Endodermal cell (in vitro differentiated cells): ENCODE results near the gene PTPRN2. TPM values are rescaled to one million over a fixed set of nuclear protein-coding genes. Genes with fewer than 3 reads are reported as not detected.

Experiments used
- DNase-seq: peaks from one replicate; pipeline ENCODE4 v3.0.0-alpha.2; 2017
- H3K27ac ChIP-seq: 2 replicates; pipeline ENCODE4 v1.5.1; 2013; ENCODE audit warnings: mild to moderate bottlenecking, low read depth, low read length, moderate library complexity
- H3K27me3 ChIP-seq: 2 replicates; pipeline ENCODE4 v1.6.1; 2013; ENCODE audit warnings: mild to moderate bottlenecking, low read length, moderate library complexity; ENCODE audit not compliant: insufficient read depth, control insufficient read depth, poor library complexity, severe bottlenecking
- H3K36me3 ChIP-seq: 2 replicates; pipeline ENCODE4 v1.7.0; 2013; ENCODE audit warnings: mild to moderate bottlenecking, low read length, moderate library complexity; ENCODE audit not compliant: control insufficient read depth, insufficient read depth
- H3K4me1 ChIP-seq: one replicate; pipeline ENCODE4 v1.7.0; 2013; ENCODE audit warnings: low read length; ENCODE audit not compliant: control insufficient read depth, insufficient read depth
- H3K4me3 ChIP-seq: 2 replicates; pipeline ENCODE4 v1.5.1; 2013; ENCODE audit warnings: mild to moderate bottlenecking, low read length, moderate library complexity
- H3K9ac ChIP-seq: 2 replicates; pipeline ENCODE4 v1.6.1; 2013; ENCODE audit warnings: mild to moderate bottlenecking, low read length, moderate library complexity; ENCODE audit not compliant: poor library complexity, severe bottlenecking; ENCODE audit errors: extremely low read depth
- H3K9me3 ChIP-seq: 2 replicates; pipeline ENCODE4 v1.6.1; 2013; ENCODE audit warnings: mild to moderate bottlenecking, low read length, moderate library complexity; ENCODE audit not compliant: control insufficient read depth
- H3K27ac Mint-ChIP-seq: 2 replicates; pipeline ENCODE4 v1.8.0; 2020; ENCODE audit warnings: mixed read lengths
- H3K27me3 Mint-ChIP-seq: 2 replicates; pipeline ENCODE4 v1.8.0; 2021; ENCODE audit warnings: mild to moderate bottlenecking, mixed read lengths; ENCODE audit not compliant: insufficient read depth
- H3K36me3 Mint-ChIP-seq: 2 replicates; pipeline ENCODE4 v1.8.0; 2020; ENCODE audit warnings: low read depth, mixed read lengths
- H3K4me1 Mint-ChIP-seq: 2 replicates; pipeline ENCODE4 v1.8.0; 2020; ENCODE audit warnings: mixed read lengths
- H3K4me3 Mint-ChIP-seq: 2 replicates; pipeline ENCODE4 v1.8.0; 2020; ENCODE audit warnings: mild to moderate bottlenecking, moderate library complexity, mixed read lengths
- H3K9me3 Mint-ChIP-seq: 2 replicates; pipeline ENCODE4 v1.8.0; 2020; ENCODE audit warnings: mild to moderate bottlenecking, mixed read lengths
- CTCF ChIP-seq: fragments of 200-600 bp; sonication (generic); conservative IDR thresholded peaks from 2 replicates; pipeline ENCODE4 v1.5.0; 2021; ENCODE audit warnings: antibody characterized with exemption, mild to moderate bottlenecking
- WGBS, 2 experiments: methylation state at CpG; one replicate each; pipeline versions ENCODE4 v1.1.5 to v1.1.7; 2013; ENCODE audit warnings: missing lambda C conversion rate in 2 of 2, mixed read lengths in 1 of 2; ENCODE audit not compliant: insufficient coverage in 1 of 2, insufficient read length in 1 of 2; 5-methylcytosine and 5-hydroxymethylcytosine counted together
- total RNA-seq, 2 donors: library from RNA; stranded (reverse); fragmentation: NEBNext Ultra II Directional in 1 of 2; extraction: Animal tissue kit (Norgen Biotek cat#: 25700) in 1 of 2; gene quantifications; 2 replicates in 1 of 2; 3 replicates in 1 of 2; pipeline ENCODE4 v1.2.1, GENCODE V29; 2021

Gene PTPRN2
- total RNA-seq, 2 donors from 2014 or later, result 0.69 to 1.2 TPM

GRCh38 chr7:158546214-158546613, 41.4 kb downstream of the PTPRN2 start:
- H3K27me3 Mint-ChIP-seq, result peaks cover 7% of the 10 kb centered on the region
- WGBS, 2 experiments, result 84 to 89% methylated on average over 10 to 16 of the region's 16 CpGs

GRCh38 chr7:158544708-158545107, 42.9 kb downstream of the PTPRN2 start:
- no peak overlapping the region for H3K4me3 ChIP-seq
- no peaks in the 10 kb centered on the region for H3K9me3 Mint-ChIP-seq
- DNase-seq, result no peak
- H3K4me1 Mint-ChIP-seq, result no peaks in the 10 kb centered on the region
- H3K27ac ChIP-seq, result no peak overlapping the region
- no peak overlapping the region for H3K27ac Mint-ChIP-seq
- H3K36me3 Mint-ChIP-seq, result no peaks in the 10 kb centered on the region
- H3K27me3 ChIP-seq, result no peaks in the 10 kb centered on the region
- H3K9ac ChIP-seq, result no peak overlapping the region
- WGBS, 2 experiments, result 61 to 64% methylated on average over 5 to 8 of the region's 8 CpGs
- H3K4me1 ChIP-seq, result no peaks in the 10 kb centered on the region
- no peaks in the 10 kb centered on the region for H3K36me3 ChIP-seq
- H3K27me3 Mint-ChIP-seq, result peaks cover 7% of the 10 kb centered on the region
- no peak overlapping the region for H3K4me3 Mint-ChIP-seq
- H3K9me3 ChIP-seq, result peaks cover 45% of the 10 kb centered on the region
- TF ChIP-seq CTCF, result no peak

More at GRCh38 chr7:158546214-158546613, 41.4 kb downstream of the PTPRN2 start:
- DNase-seq, result no peak
- peaks cover 5% of the 10 kb centered on the region for H3K4me1 Mint-ChIP-seq
- no peak overlapping the region for H3K4me3 Mint-ChIP-seq
- no peak overlapping the region for H3K9ac ChIP-seq
- no peaks in the 10 kb centered on the region for H3K36me3 Mint-ChIP-seq
- peaks cover 47% of the 10 kb centered on the region for H3K9me3 ChIP-seq
- no peaks in the 10 kb centered on the region for H3K9me3 Mint-ChIP-seq
- no peaks in the 10 kb centered on the region for H3K27me3 ChIP-seq
- no peak for TF ChIP-seq CTCF
- H3K27ac Mint-ChIP-seq, result no peak overlapping the region
- H3K4me3 ChIP-seq, result no peak overlapping the region
- no peak overlapping the region for H3K27ac ChIP-seq
- H3K36me3 ChIP-seq, result no peaks in the 10 kb centered on the region
- no peaks in the 10 kb centered on the region for H3K4me1 ChIP-seq

- no peaks in the 10 kb centered on the region for H3K27me3 ChIP-seq
- H3K9me3 ChIP-seq, result peaks cover 47% of the 10 kb centered on the region
- no peak for TF ChIP-seq CTCF
- no peaks in the 10 kb centered on the region for H3K36me3 ChIP-seq
- Mint-ChIP-seq H3K4me3 (no peak overlapping the region), H3K36me3 (no peaks in the 10 kb centered on the region), H3K27ac (no peak overlapping the region), H3K9me3 (no peaks in the 10 kb centered on the region), H3K27me3 (peaks cover 7% of the 10 kb centered on the region), H3K4me1 (no peaks in the 10 kb centered on the region)
- WGBS, 2 experiments, result 87 to 94% methylated on average over 7 to 11 of the region's 11 CpGs
- no peak overlapping the region for H3K4me3 ChIP-seq
- no peak overlapping the region for H3K27ac ChIP-seq
- no peak overlapping the region for H3K9ac ChIP-seq
- no peak for DNase-seq
- no peaks in the 10 kb centered on the region for H3K4me1 ChIP-seq
Observed at GRCh38 chr7:158543840-158544239, 43.8 kb downstream of the PTPRN2 start.
